Measurements from ENCODE around the gene PHF2.

DNA sequence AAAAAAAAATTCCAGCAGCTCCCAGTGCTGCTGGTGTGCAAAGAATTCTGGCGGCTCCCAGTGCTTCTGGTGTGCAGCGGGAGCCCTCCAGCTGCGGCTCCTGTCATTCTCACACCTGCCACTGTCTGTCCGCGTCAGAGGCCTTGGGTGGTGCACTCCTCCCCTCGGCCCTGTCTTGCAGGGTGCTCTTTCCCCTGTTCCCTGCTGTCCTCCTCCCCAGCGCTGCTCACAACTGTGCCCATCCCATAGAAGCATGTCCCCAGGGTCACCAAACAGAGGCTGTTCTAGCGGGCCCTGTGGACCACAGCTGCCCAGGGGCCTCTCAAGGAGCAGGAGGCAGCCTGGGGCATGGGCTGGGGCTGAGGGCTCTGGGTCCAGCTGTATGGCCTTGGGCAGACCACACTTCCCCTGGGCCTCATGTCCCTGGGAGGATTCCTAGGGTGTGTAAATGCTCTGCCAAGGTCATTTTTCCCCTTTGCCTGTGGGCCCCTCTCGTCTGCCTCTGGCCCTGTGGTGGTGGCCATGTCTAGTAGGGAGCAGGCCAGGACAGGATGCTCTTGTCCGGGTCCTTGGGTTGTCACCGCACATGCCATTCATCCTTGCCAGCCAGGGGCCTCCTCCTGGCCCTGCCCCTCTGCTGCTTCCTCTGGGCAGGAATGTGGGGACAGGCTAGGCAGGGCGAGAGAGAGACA is 68.2 kb downstream of the PHF2 start:
- TF ChIP-seq CTCF (conservative IDR thresholded peaks at IDR 0.05; ENCODE audit: low read length), result no peak
- TF ChIP-seq EZH2phosphoT487 (IDR thresholded peaks at IDR 0.05; ENCODE audit: borderline replicate concordance), result no peak
